ENCODE measurements around the gene SLC41A2.

DNA sequence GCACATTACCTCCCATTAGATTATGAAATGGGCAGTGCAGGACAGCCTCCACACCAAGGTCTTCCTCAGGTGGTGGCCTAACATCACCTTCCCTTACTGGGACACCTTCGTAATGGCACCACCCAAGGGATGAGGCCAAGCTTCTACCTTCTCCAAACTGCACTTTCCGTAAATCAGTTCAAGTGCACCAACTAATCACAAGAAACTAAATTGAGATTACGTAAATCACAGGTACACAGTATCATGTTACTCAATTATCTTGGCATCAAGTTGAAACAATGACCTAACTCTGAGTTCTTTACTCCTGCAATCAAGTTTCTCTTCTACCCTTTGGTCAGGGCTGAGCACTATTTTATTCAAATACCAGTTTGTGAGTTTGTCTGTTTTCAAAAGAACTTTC lies 13.8 kb downstream of the SLC41A2 start:
- no peak for TF ChIP-seq CTCF (IDR thresholded peaks at IDR 0.05)
- TF ChIP-seq POLR2AphosphoS5 (IDR thresholded peaks at IDR 0.05), result no peak
- TF ChIP-seq EP300 (IDR thresholded peaks at IDR 0.05), result no peak

Measured in sigmoid colon (tissue), 4 donors.